Endothelial cell of umbilical vein (primary cell): ENCODE data around the gene ADGRG1. TPM values are rescaled to one million over a fixed set of nuclear protein-coding genes. Genes with fewer than 3 reads are reported as not detected.

Experiments used
- BruUV-seq: library from RNA; stranded (reverse); fragments of 400-500 nt; replicated peaks from 2 replicates; lab custom pipeline; 2021; lab: Mats Ljungman, UMichigan
- CTCF ChIA-PET: fragments of 300-600, 350-600 bp; sonication (Branson Sonifier 250); formaldehyde crosslinking; loops from one replicate; lab custom pipeline; 2021; ENCODE audit warnings: antibody characterized with exemption, inconsistent platforms; lab: Charles Lee
- POLR2A ChIA-PET: fragments of 300-600, 350-600 bp; sonication (Branson Sonifier 250); formaldehyde crosslinking; loops from one replicate; lab custom pipeline; 2021; ENCODE audit warnings: antibody characterized with exemption, inconsistent platforms; lab: Charles Lee
- DNase-seq: peaks from one replicate; pipeline ENCODE4 v3.0.0-alpha.2; 2011; ENCODE audit warnings: low read depth, low spot score
- FAIRE-seq: peaks from 2 replicates; lab custom pipeline; 2011; peaks lifted over from hg19 to GRCh38; lab: Jason Lieb, UNC
- H2AFZ ChIP-seq: 2 replicates; pipeline ENCODE4 v1.6.0; 2012; ENCODE audit warnings: low read depth, low read length, control low read depth, inconsistent platforms
- H3K27ac ChIP-seq: 2 replicates; pipeline ENCODE4 v1.5.1; 2011; ENCODE audit warnings: low read depth, mild to moderate bottlenecking, control low read depth, low read length, moderate library complexity; ENCODE audit not compliant: insufficient read depth
- H3K27me3 ChIP-seq, 2 experiments: 2 replicates each; pipeline versions ENCODE4 v1.6.0 to v1.6.1; 2011; ENCODE audit warnings: low read length in 2 of 2, mixed read lengths in 1 of 2; ENCODE audit not compliant: control insufficient read depth in 2 of 2, insufficient read depth in 2 of 2
- H3K36me3 ChIP-seq, 2 experiments: 2 replicates in 1 of 2; 3 replicates in 1 of 2; pipeline ENCODE4 v1.5.1; 2011; ENCODE audit warnings: low read length in 2 of 2, mild to moderate bottlenecking in 1 of 2, moderate library complexity in 1 of 2; ENCODE audit not compliant: control insufficient read depth in 2 of 2, insufficient read depth in 2 of 2; ENCODE audit errors: extremely low read depth in 1 of 2
- H3K4me1 ChIP-seq: 3 replicates; pipeline ENCODE4 v1.5.1; 2011; ENCODE audit warnings: mild to moderate bottlenecking, low read length; ENCODE audit not compliant: control insufficient read depth, insufficient read depth; ENCODE audit errors: extremely low read depth
- H3K4me2 ChIP-seq: 2 replicates; pipeline ENCODE4 v1.6.1; 2011; ENCODE audit warnings: low read length, control low read depth, mixed read lengths; ENCODE audit not compliant: insufficient read depth
- H3K4me3 ChIP-seq, 3 experiments: fragments of 200-600 bp in 1 of 3; sonication (generic), shearing (Covaris generic) in 1 of 3; replicated peaks in 1 of 3; 2 replicates each; pipeline ENCODE4 v1.5.1; 2011 to 2016; ENCODE audit warnings: control low read depth in 3 of 3, low read length in 3 of 3, mild to moderate bottlenecking in 2 of 3, inconsistent platforms in 1 of 3, low read depth in 1 of 3, moderate library complexity in 1 of 3; ENCODE audit not compliant: insufficient read depth in 1 of 3
- H3K79me2 ChIP-seq: 2 replicates; pipeline ENCODE4 v1.6.0; 2012; ENCODE audit warnings: low read length, inconsistent platforms; ENCODE audit not compliant: control insufficient read depth, insufficient read depth
- H3K9ac ChIP-seq: replicated peaks from 2 replicates; pipeline ENCODE3; 2011; ENCODE audit warnings: low read length, control low read depth; ENCODE audit not compliant: insufficient read depth; ENCODE audit errors: extremely low read depth
- H3K9me1 ChIP-seq: replicated peaks from 3 replicates; pipeline ENCODE4 v1.6.0; 2011; ENCODE audit warnings: mild to moderate bottlenecking, low read length; ENCODE audit not compliant: control insufficient read depth, insufficient read depth; ENCODE audit errors: extremely low read depth
- H3K9me3 ChIP-seq: replicated peaks from 2 replicates; pipeline ENCODE4 v1.5.1; 2012; ENCODE audit warnings: low read length, inconsistent platforms; ENCODE audit not compliant: control insufficient read depth, insufficient read depth
- H4K20me1 ChIP-seq: replicated peaks from 2 replicates; pipeline ENCODE3; 2011; ENCODE audit warnings: mild to moderate bottlenecking, low read length; ENCODE audit not compliant: control insufficient read depth, insufficient read depth; ENCODE audit errors: extremely low read depth
- FOS ChIP-seq: IDR thresholded peaks from 2 replicates; pipeline ENCODE4 v1.6.1; 2011; ENCODE audit warnings: mild to moderate bottlenecking, low read length, moderate library complexity, borderline replicate concordance; ENCODE audit not compliant: insufficient read depth
- GATA2 ChIP-seq: IDR thresholded peaks from 2 replicates; pipeline ENCODE4 v1.7.0; 2011; ENCODE audit warnings: low read depth, mild to moderate bottlenecking, moderate library complexity, mixed read lengths, low read length; ENCODE audit not compliant: insufficient read length, insufficient read depth
- JUN ChIP-seq: IDR thresholded peaks from 2 replicates; pipeline ENCODE4 v1.6.1; 2011; ENCODE audit warnings: borderline replicate concordance, low read depth; ENCODE audit not compliant: insufficient read length, insufficient read depth
- MYC ChIP-seq: IDR thresholded peaks from one replicate; pipeline ENCODE4 v1.6.1; 2011; ENCODE audit warnings: mild to moderate bottlenecking, low read depth, low read length
- POLR2AphosphoS5 ChIP-seq: IDR thresholded peaks from 2 replicates; pipeline ENCODE4 v1.6.1; 2012; ENCODE audit warnings: low read depth, mild to moderate bottlenecking, control low read depth, low read length, moderate library complexity; ENCODE audit not compliant: insufficient read depth
- dilution Hi-C: fragments of 300-500 bp; cut with MboI; formaldehyde crosslinking; loops from one replicate; pipeline ENCODE4 v1.15.0; 2019; ENCODE audit warnings: low sequenced_read_pairs; ENCODE audit not compliant: extremely low pct_ligation_motif_present
- intact Hi-C: fragments of 100-400 bp; cut with micrococcal nuclease; formaldehyde crosslinking; loops from one replicate; pipeline ENCODE4 v1.10.0; 2022
- polyA plus RNA-seq, 4 experiments: library from polyadenylated mRNA; depleted of rRNA in 3 of 4; stranded (reverse) in 3 of 4; unstranded in 1 of 4; fragments of >200 nt; gene quantifications; 2 replicates each; pipeline versions ENCODE4 v1.2.1 to v1.2.3, GENCODE V29; 2011 to 2012; ENCODE audit warnings: missing spikeins in 1 of 4
- total RNA-seq: library from RNA; stranded (reverse); gene quantifications from 2 replicates; pipeline ENCODE4 v1.2.3, GENCODE V29; 2021
- TF ChIP-seq, protein P1 (sequence below), 2 donors: IDR thresholded peaks; 1 replicate in 1 of 2; 2 replicates in 1 of 2; pipeline ENCODE4 v1.5.1; 2011; ENCODE audit warnings: low read length in 2 of 2, mild to moderate bottlenecking in 2 of 2, moderate library complexity in 2 of 2, control low read depth in 1 of 2, inconsistent platforms in 1 of 2, low read depth in 1 of 2; ENCODE audit not compliant: insufficient read depth in 1 of 2; ENCODE audit errors: extremely low read depth in 1 of 2

ADGRG1 gene
- total and polyA plus RNA-seq, 2 donors (not counting 3 experiments of a cell fraction or from before 2014, with no cell fraction given) = 45.6 to 92.5 TPM

DNA sequence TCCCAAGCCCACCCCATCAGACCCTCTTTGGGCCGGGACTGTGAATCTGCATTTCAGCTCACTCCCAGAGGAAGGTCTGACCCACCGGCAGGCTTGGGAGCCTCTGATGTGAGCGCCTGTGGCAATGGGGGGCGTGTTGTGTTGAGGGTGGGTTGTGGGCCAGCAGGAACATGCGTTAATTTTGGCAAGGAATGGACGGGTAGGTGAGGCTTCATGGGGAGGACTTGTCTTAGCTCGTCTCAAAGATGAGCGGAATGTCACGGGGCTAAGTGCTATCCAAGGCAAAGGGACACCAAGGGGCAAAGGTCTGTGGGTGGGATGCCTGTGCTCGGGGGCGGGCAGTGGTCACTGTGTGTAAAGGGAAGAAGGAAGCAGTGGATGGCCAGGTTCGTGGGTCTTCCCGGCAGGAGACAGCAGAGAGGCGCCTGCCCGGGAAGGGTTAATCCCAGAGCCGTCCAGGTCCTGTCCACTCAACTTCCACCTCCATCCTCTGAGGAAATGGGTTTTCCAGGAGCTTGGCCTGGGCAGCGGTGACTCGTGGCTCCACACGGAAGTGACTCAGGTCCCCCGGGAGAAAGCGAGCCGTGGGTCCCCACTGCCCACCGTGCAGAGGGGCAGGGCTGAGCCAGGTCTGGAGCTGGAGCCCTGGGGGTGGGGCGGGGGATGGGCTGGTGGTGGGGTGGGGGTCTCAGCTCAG is 17.4 kb downstream of the ADGRG1 start:
- H3K4me2 ChIP-seq = peak overlapping the region; percentile 19
- peak overlapping the region; percentile 90 for H3K27ac ChIP-seq
- H3K9me1 ChIP-seq = no peaks in the 10 kb centered on the region
- H3K27me3 ChIP-seq = no peaks in the 10 kb centered on the region
- H3K9ac ChIP-seq = no peak overlapping the region
- no peak overlapping the region for H2AFZ ChIP-seq
- intact Hi-C loops (loop anchor here (1.0 to 10.0 kb wide), 5 partner anchors 9 to 356 kb away; partner anchors contain the start of genes ADGRG1, KATNB1, USB1 and ZNF319), dilution Hi-C loops (no loop called here)
- no peaks in the 10 kb centered on the region for H3K9me3 ChIP-seq
- no TSS peak for BruUV-seq
- peaks cover 14% of the 10 kb centered on the region for H3K79me2 ChIP-seq
- peak; percentile 91 for TF ChIP-seq POLR2AphosphoS5
- TF ChIP-seq MYC = no peak
- TF ChIP-seq, protein P1, sequence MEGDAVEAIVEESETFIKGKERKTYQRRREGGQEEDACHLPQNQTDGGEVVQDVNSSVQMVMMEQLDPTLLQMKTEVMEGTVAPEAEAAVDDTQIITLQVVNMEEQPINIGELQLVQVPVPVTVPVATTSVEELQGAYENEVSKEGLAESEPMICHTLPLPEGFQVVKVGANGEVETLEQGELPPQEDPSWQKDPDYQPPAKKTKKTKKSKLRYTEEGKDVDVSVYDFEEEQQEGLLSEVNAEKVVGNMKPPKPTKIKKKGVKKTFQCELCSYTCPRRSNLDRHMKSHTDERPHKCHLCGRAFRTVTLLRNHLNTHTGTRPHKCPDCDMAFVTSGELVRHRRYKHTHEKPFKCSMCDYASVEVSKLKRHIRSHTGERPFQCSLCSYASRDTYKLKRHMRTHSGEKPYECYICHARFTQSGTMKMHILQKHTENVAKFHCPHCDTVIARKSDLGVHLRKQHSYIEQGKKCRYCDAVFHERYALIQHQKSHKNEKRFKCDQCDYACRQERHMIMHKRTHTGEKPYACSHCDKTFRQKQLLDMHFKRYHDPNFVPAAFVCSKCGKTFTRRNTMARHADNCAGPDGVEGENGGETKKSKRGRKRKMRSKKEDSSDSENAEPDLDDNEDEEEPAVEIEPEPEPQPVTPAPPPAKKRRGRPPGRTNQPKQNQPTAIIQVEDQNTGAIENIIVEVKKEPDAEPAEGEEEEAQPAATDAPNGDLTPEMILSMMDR (IDR thresholded peaks at IDR 0.05; ENCODE audit: extremely low read depth in 1 of 2, insufficient read depth in 1 of 2, low read depth in 1 of 2, low read length in 2 of 2) = peak in 1 of 2 donors; percentile 7
- peak; percentile 92 for TF ChIP-seq FOS
- TF ChIP-seq GATA2 = no peak
- TF ChIP-seq JUN = peak; percentile 71
- H4K20me1 ChIP-seq = no peaks in the 10 kb centered on the region
- DNase-seq = peak; percentile 81
- ChIA-PET CTCF (interaction anchor here (0.6 to 5.7 kb wide), 10 partner anchors 9 to 90 kb away, joined by 3 to 117 read pairs (median 24); partner anchors contain the start of genes ADGRG1 and KATNB1), POLR2A (interaction anchor here (0.7 to 1.2 kb wide), 3 partner anchors 9 to 24 kb away, joined by 3 to 9 read pairs (median 3); no protein-coding TSS in a partner anchor)
- peak; percentile 99 for FAIRE-seq
- H3K4me1 ChIP-seq = peaks cover 40% of the 10 kb centered on the region
- no peak overlapping the region for H3K4me3 ChIP-seq
- H3K36me3 ChIP-seq = peaks cover 0 to 2% of the 10 kb centered on the region in 2 experiments
